K562 (cell line): ENCODE results near the gene S100A4. TPM values are rescaled to one million over a fixed set of nuclear protein-coding genes. Genes with fewer than 3 reads are reported as not detected.
"Not testable (repeated sequence)": the region's sequence is repeated elsewhere in the genome, so short reads cannot be mapped to it uniquely, and the experiment has no call there.

Experiments used
- ATAC-seq: fragments of 200-7000 bp; cut with Tn5 transposase; 3 replicates; pipeline ENCODE4 v1.9.1; 2020; ENCODE audit warnings: moderate library complexity
- BruUV-seq: library from RNA; stranded (reverse); fragments of 400-500 nt; replicated peaks from 2 replicates; lab custom pipeline; 2021; lab: Mats Ljungman, UMichigan
- CTCF ChIA-PET: fragments of 300-600 bp; formaldehyde crosslinking; extraction: SDS; loops from one replicate; lab custom pipeline; 2021; ENCODE audit warnings: low intra/inter-chr PET ratio; lab: Yijun Ruan, JAX
- POLR2A ChIA-PET: fragments of 300-600, 350-650 bp; sonication (Branson Sonifier 250); formaldehyde crosslinking; extraction: SDS; loops from one replicate; lab custom pipeline; 2021; ENCODE audit warnings: antibody characterized with exemption, inconsistent platforms; lab: Yijun Ruan, JAX
- DNase-seq, 4 experiments: peaks; one replicate each; pipeline versions ENCODE4 v3.0.0 to v3.0.0-alpha.2; 2011 to 2018; ENCODE audit warnings: low spot score in 3 of 4, mixed read lengths in 3 of 4; ENCODE audit errors: extremely low read depth in 1 of 4
- FAIRE-seq: peaks from 2 replicates; lab custom pipeline; 2011; peaks lifted over from hg19 to GRCh38; lab: Jason Lieb, UNC
- H2AFZ ChIP-seq: 2 replicates; pipeline ENCODE4 v1.6.0; 2011; ENCODE audit warnings: low read depth, low read length, control low read depth, inconsistent platforms
- H3K27ac ChIP-seq: fragments of 200-600 bp; 3 replicates; pipeline ENCODE4 v1.8.0; 2011; ENCODE audit warnings: low read depth, mild to moderate bottlenecking, control low read depth, inconsistent platforms, low read length, moderate library complexity, mixed read lengths; ENCODE audit errors: extremely low read depth
- H3K27me3 ChIP-seq, 2 experiments: fragments of 300-600 bp in 1 of 2; 2 replicates in 1 of 2; 3 replicates in 1 of 2; pipeline versions ENCODE4 v1.6.0 to v1.8.0; 2011; ENCODE audit warnings: inconsistent platforms in 2 of 2, low read length in 2 of 2, mild to moderate bottlenecking in 1 of 2, mixed read lengths in 1 of 2, moderate library complexity in 1 of 2; ENCODE audit not compliant: control insufficient read depth in 2 of 2, insufficient read depth in 2 of 2
- H3K36me3 ChIP-seq: fragments of 300-600 bp; 3 replicates; pipeline ENCODE4 v1.8.0; 2011; ENCODE audit warnings: mild to moderate bottlenecking, low read length, inconsistent platforms; ENCODE audit not compliant: control insufficient read depth, insufficient read depth
- H3K4me1 ChIP-seq, 2 experiments: fragments of 200-600 bp in 1 of 2; replicated peaks in 1 of 2; 2 replicates in 1 of 2; 3 replicates in 1 of 2; pipeline versions ENCODE4 v1.5.1 to v1.8.0; 2011; ENCODE audit warnings: inconsistent platforms in 2 of 2, low read length in 2 of 2, mild to moderate bottlenecking in 1 of 2, mixed read lengths in 1 of 2, moderate library complexity in 1 of 2; ENCODE audit not compliant: control insufficient read depth in 2 of 2, insufficient read depth in 2 of 2
- H3K4me2 ChIP-seq: 2 replicates; pipeline ENCODE4 v1.6.1; 2011; ENCODE audit warnings: low read length, control low read depth, inconsistent platforms, mixed read lengths; ENCODE audit not compliant: insufficient read depth
- H3K4me3 ChIP-seq: fragments of 200-600 bp; sonication (generic), shearing (Covaris generic); 2 replicates; pipeline ENCODE4 v1.5.1; 2016; ENCODE audit warnings: control low read depth, inconsistent platforms
- H3K79me2 ChIP-seq: fragments of 200-600 bp; 3 replicates; pipeline ENCODE4 v1.8.0; 2011; ENCODE audit warnings: low read length, inconsistent platforms; ENCODE audit not compliant: control insufficient read depth, insufficient read depth
- H3K9ac ChIP-seq, 2 experiments: 2 replicates each; pipeline versions ENCODE4 v1.6.0 to v1.6.1; 2011; ENCODE audit warnings: low read depth in 2 of 2, low read length in 2 of 2, control low read depth in 1 of 2, inconsistent platforms in 1 of 2, mild to moderate bottlenecking in 1 of 2, mixed read lengths in 1 of 2; ENCODE audit not compliant: insufficient read depth in 1 of 2
- H3K9me1 ChIP-seq: one replicate; pipeline ENCODE4 v1.6.0; 2011; ENCODE audit warnings: inconsistent platforms, mild to moderate bottlenecking, low read length, moderate library complexity; ENCODE audit not compliant: control insufficient read depth, insufficient read depth
- H3K9me3 ChIP-seq: replicated peaks from 2 replicates; pipeline ENCODE4 v1.5.1; 2011; ENCODE audit warnings: low read depth, low read length, inconsistent platforms; ENCODE audit not compliant: control insufficient read depth, insufficient read depth
- H4K20me1 ChIP-seq: replicated peaks from 2 replicates; pipeline ENCODE4 v1.6.1; 2011; ENCODE audit warnings: low read length, inconsistent platforms, mixed read lengths; ENCODE audit not compliant: control insufficient read depth, insufficient read depth
- ARID1B ChIP-seq: fragments of 450-650 bp; IDR thresholded peaks from 2 replicates; pipeline ENCODE4 v1.6.1; 2016; ENCODE audit warnings: antibody characterized with exemption, mild to moderate bottlenecking, inconsistent platforms
- CTBP1 ChIP-seq: fragments of 450-650 bp; IDR thresholded peaks from 2 replicates; pipeline ENCODE4 v1.6.1; 2016; ENCODE audit warnings: borderline replicate concordance
- FOXK1 ChIP-seq: sonication (generic); formaldehyde crosslinking; IDR thresholded peaks from 2 replicates; pipeline ENCODE4 v1.8.0; 2022; ENCODE audit warnings: missing genetic modification reagents, mild to moderate bottlenecking, borderline replicate concordance
- KDM1A ChIP-seq, 2 experiments: fragments of 450-650 bp; IDR thresholded peaks; 2 replicates each; pipeline ENCODE4 v1.6.1; 2016; ENCODE audit warnings: mild to moderate bottlenecking in 2 of 2
- RBM25 ChIP-seq: fragments of 200-400 bp; formaldehyde crosslinking; IDR thresholded peaks from 2 replicates; pipeline ENCODE4 v1.6.1; 2018; ENCODE audit warnings: low read length, low read depth, moderate library complexity; ENCODE audit not compliant: severe bottlenecking
- SOX6 ChIP-seq: fragments of 450-650 bp; IDR thresholded peaks from 2 replicates; pipeline ENCODE4 v1.6.1; 2014; ENCODE audit warnings: mild to moderate bottlenecking
- ZNF121 ChIP-seq: sonication (generic); formaldehyde crosslinking; conservative IDR thresholded peaks from 2 replicates; pipeline ENCODE4 v1.8.0; 2022; ENCODE audit warnings: missing genetic modification reagents
- WGBS: fragments of 100-300 bp; shearing (Covaris generic); methylation state at CpG from one replicate; pipeline ENCODE4 v1.1.6; 2016; ENCODE audit warnings: low coverage, mixed read lengths; ENCODE audit not compliant: insufficient coverage; ENCODE audit errors: missing lambda C conversion rate; 5-methylcytosine and 5-hydroxymethylcytosine counted together
- in situ Hi-C: fragments of 300-500 bp; cut with MboI; formaldehyde crosslinking; loops from 4 replicates; pipeline ENCODE4 v1.15.0; 2018; ENCODE audit warnings: inconsistent platforms, mixed read lengths
- intact Hi-C: fragments of 100-400 bp; cut with micrococcal nuclease; formaldehyde crosslinking; loops from 2 replicates; pipeline ENCODE4 v1.14.2; 2022
- polyA plus RNA-seq, 8 experiments: library from polyadenylated mRNA; depleted of rRNA in 4 of 8; stranded (reverse) in 5 of 8; unstranded in 3 of 8; fragments of >200 nt; fragmentation: Nextera tagmentation in 2 of 8; fragmentation: Illumina TruSeq in 1 of 8; extraction: Ambion mirVana in 2 of 8; extraction: Trizol in 1 of 8; gene quantifications; 2 replicates each; pipeline versions ENCODE4 v1.2.1 to v1.2.3, GENCODE V29; 2011 to 2014; ENCODE audit warnings: inconsistent platforms in 1 of 8, missing spikeins in 1 of 8
- total RNA-seq, 7 experiments: library from RNA; depleted of rRNA in 6 of 7; stranded (reverse); fragments of >200 nt in 6 of 7; fragmentation: Illumina TruSeq in 2 of 7; extraction: Trizol in 2 of 7; gene quantifications; 2 replicates each; pipeline versions ENCODE4 v1.2.1 to v1.2.3, GENCODE V29; 2011 to 2021; ENCODE audit warnings: low replicate concordance in 1 of 7

The S100A4 gene
- total and polyA plus RNA-seq, 9 of the 15 experiments (the other 6 are each of a cell fraction or from before 2014, with no cell fraction given): 3.7 to 20.1 (median 11.2) TPM

DNA sequence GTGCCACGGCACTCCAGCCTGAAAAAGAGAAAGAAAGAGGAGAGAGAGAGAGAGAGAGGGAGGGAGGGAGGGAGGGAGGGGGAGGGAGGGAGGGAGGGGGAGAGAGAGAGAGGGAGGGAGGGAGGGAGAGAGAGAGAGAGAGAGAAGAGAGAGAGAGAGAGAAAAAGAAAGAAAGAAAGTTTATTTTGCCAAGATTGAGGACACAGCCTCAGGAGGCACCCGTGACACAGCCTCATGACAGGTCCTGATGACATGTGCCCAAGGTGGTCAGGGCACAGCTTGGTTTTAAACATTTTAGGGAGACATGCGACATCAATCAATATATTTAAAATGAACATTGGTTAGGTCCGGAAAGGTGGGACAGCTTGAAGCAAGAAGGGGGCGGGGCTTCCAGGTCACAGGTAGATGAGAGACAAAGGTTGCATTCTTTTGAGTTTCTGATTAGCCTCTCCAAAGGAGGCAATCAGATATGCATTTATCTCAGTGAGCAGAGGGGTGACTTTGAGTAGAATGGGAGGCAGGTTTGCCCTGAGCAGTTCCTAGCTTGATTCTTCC lies 25.4 kb downstream of the S100A4 start:
- H3K27ac ChIP-seq, H3K27me3 ChIP-seq, H3K4me2 ChIP-seq, in situ Hi-C loops, intact Hi-C loops, ATAC-seq, H3K36me3 ChIP-seq, H2AFZ ChIP-seq, H4K20me1 ChIP-seq, BruUV-seq, H3K9me3 ChIP-seq, DNase-seq, H3K9ac ChIP-seq, H3K4me3 ChIP-seq, FAIRE-seq, H3K9me1 ChIP-seq, H3K79me2 ChIP-seq: not testable (repeated sequence)
- ChIA-PET POLR2A (interaction anchor here (0.6 to 1.8 kb wide), 9 partner anchors 12 to 141 kb away, joined by 3 to 7 read pairs (median 4); no protein-coding TSS in a partner anchor), CTCF (interaction anchor here (1.0 kb wide), 1 partner anchor 10 kb away, joined by 3 read pairs; no protein-coding TSS in a partner anchor)
- 38% methylated on average over 3 of the region's 5 CpGs for WGBS
- peak; percentile 23; the same call in 1 of the 2 replicates for TF ChIP-seq ARID1B
- TF ChIP-seq CTBP1: peak; percentile 27; the same call in 1 of the 2 replicates
- TF ChIP-seq KDM1A (IDR thresholded peaks at IDR 0.05): peak in 1 of 2 experiments; percentile 67; a peak in 2 of 4 replicates
- 0 out of 2 replicates have a peak, but pooled peaks have one; percentile 33 for TF ChIP-seq SOX6
- H3K4me1 ChIP-seq: peaks cover 12% of the 10 kb centered on the region in 2 experiments; a peak in 3 of 5 replicates

DNA sequence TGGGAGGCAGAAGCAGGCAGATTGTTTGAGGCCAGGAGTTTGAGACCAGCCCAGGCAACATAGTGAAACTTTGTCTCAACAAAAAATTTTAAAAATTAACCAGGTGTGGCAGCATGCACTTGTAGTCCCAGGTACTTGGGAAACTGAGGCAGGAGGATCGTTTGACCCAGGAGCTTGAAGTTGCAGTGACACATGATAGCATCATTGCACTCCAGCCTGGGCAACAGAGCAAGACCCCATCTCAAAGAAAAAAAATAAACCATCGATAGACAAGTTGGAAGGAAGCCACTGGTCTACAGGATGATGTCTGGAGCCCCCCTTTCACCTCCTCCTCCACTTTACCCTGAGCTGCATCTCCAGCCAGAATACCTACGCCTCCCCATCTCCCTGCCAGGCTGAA lies 26.4 kb downstream of the S100A4 start:
- no TSS peak for BruUV-seq
- FAIRE-seq (no peak), DNase-seq (no peak), ATAC-seq (no peak)
- Histone ChIP-seq H3K9me3 (peaks cover 2% of the 10 kb centered on the region; the same call in 1 of the 2 replicates), H2AFZ (no peak overlapping the region), H3K27me3 (no peaks in the 10 kb centered on the region), H3K4me3 (no peak overlapping the region), H3K27ac (no peak overlapping the region), H3K9me1 (no peaks in the 10 kb centered on the region), H3K79me2 (no peaks in the 10 kb centered on the region), H3K4me1 (peaks cover 12 to 17% of the 10 kb centered on the region in 2 experiments; a peak in 3 of 5 replicates), H3K36me3 (no peaks in the 10 kb centered on the region), H3K4me2 (no peak overlapping the region), H4K20me1 (no peaks in the 10 kb centered on the region), H3K9ac (no peak overlapping the region)
- TF ChIP-seq FOXK1 (CRISPR knock-in tag): no peak
- peak; percentile 23 for TF ChIP-seq RBM25
- TF ChIP-seq ZNF121 (CRISPR knock-in tag): peak; percentile 84
- WGBS: 42% methylated on average over 2 of the region's 3 CpGs
- in situ Hi-C loops (loop anchor here (5.0 to 10.0 kb wide), 2 partner anchors 46 to 248 kb away; partner anchors contain the start of gene S100A2), intact Hi-C loops (loop anchor here (10.0 kb wide), 1 partner anchor 256 kb away; the partner anchor contains the start of gene SLC27A3)
- POLR2A ChIA-PET: no interaction called here
- CTCF ChIA-PET: no interaction called here
